ENCODE measurements around the gene SLC35B3.

- TF ChIP-seq POLR2A (IDR thresholded peaks at IDR 0.05; ENCODE audit: low read length) (no peak), GATA1 (IDR thresholded peaks at IDR 0.05; ENCODE audit: low read depth, low read length) (no peak)
Observed at GRCh38 chr6:8383584-8383983, 51.8 kb downstream of the SLC35B3 start.

Data from erythroblast (primary cell).